Measurements from ENCODE around the gene COL13A1.

- TF ChIP-seq CTCF (IDR thresholded peaks at IDR 0.05 in 4 of 5, conservative IDR thresholded peaks at IDR 0.05 in 1 of 5) (no peak), POLR2A (IDR thresholded peaks at IDR 0.05) (no peak)
Measured at GRCh38 chr10:69795242-69795934, 6.3 kb upstream of the COL13A1 start.
